ENCODE measurements around the gene ZIM2. TPM values are rescaled to one million over a fixed set of nuclear protein-coding genes. Genes with fewer than 3 reads are reported as not detected.
"Not testable (repeated sequence)": the region's sequence is repeated elsewhere in the genome, so short reads cannot be mapped to it uniquely, and the experiment has no call there.

The ZIM2 gene
- total and polyA plus RNA-seq, 2 of the 4 experiments (the other 2 are of a cell fraction): not detected

GRCh38 chr19:56856822-56857221, 16.3 kb upstream of the ZIM2 start:
- H2BK5ac ChIP-seq (ENCODE audit: low read depth, low read length, poor library complexity, severe bottlenecking): no peak overlapping the region
- in situ Hi-C loops (cut with MboI; ENCODE audit: low sequenced_read_pairs): no loop called here
- ChIA-PET CTCF (no interaction called here), POLR2A (ENCODE audit: unreplicated experiment) (no interaction called here)
- H3K9me1 ChIP-seq (ENCODE audit: insufficient read depth, low read length): no peaks in the 10 kb centered on the region
- H2BK15ac ChIP-seq (ENCODE audit: low read depth, low read length): no peak overlapping the region
- no peak overlapping the region for H3K18ac ChIP-seq (ENCODE audit: low read depth, low read length)
- intact Hi-C loops (cut with micrococcal nuclease): no loop called here
- no peak overlapping the region for H2BK20ac ChIP-seq (ENCODE audit: low read depth, low read length)
- no peak overlapping the region for H3K14ac ChIP-seq (replicated peaks; ENCODE audit: low read depth, low read length)
- no peak overlapping the region for H2BK120ac ChIP-seq (ENCODE audit: low read depth, low read length)
- dilution Hi-C loops (cut with HindIII; ENCODE audit: low sequenced_read_pairs, unreplicated experiment): no loop called here
- H3K79me1 ChIP-seq (ENCODE audit: low read depth in 1 of 2, low read length in 2 of 2): no peaks in the 10 kb centered on the region
- H3K9me3 ChIP-seq (ENCODE audit: control insufficient read depth, insufficient read depth, low read length): peaks cover 17% of the 10 kb centered on the region
- no peak overlapping the region for H2AK5ac ChIP-seq (ENCODE audit: low read depth, low read length)
- no peaks in the 10 kb centered on the region for H3K4me1 ChIP-seq (ENCODE audit: control insufficient read depth, insufficient read depth, low read length)
- H3K56ac ChIP-seq (ENCODE audit: extremely low read depth, insufficient read depth, low read length): no peak overlapping the region
- no peaks in the 10 kb centered on the region for H4K20me1 ChIP-seq (ENCODE audit: insufficient read depth, low read length)
- no peak overlapping the region for H3K4me3 ChIP-seq (ENCODE audit: insufficient read depth, low read depth, low read length)
- H3K36me3 ChIP-seq (ENCODE audit: control insufficient read depth, insufficient read depth, low read length): no peaks in the 10 kb centered on the region
- H4K5ac ChIP-seq (ENCODE audit: low read depth, low read length): no peak overlapping the region
- no peak overlapping the region for H3K9ac ChIP-seq (ENCODE audit: low read depth, low read length)
- no peaks in the 10 kb centered on the region for H3K27me3 ChIP-seq (ENCODE audit: control insufficient read depth, insufficient read depth, low read length)
- H3K4me2 ChIP-seq (ENCODE audit: low read depth, low read length): no peak overlapping the region
- BruUV-seq (replicated peaks): no TSS peak
- H3K4ac ChIP-seq (ENCODE audit: low read depth, low read length): no peak overlapping the region
- no peak for DNase-seq
- TF ChIP-seq RCOR1 (IDR thresholded peaks at IDR 0.05; ENCODE audit: insufficient replicate concordance, low read length) (no peak), MAFK (IDR thresholded peaks at IDR 0.05; ENCODE audit: low read depth, low read length) (no peak), CEBPB (IDR thresholded peaks at IDR 0.05; ENCODE audit: low read depth, low read length) (no peak)
- ATAC-seq (ENCODE audit: low read depth): no peak
- H4K91ac ChIP-seq (ENCODE audit: insufficient read depth, low read depth, low read length): no peak overlapping the region
- H4K8ac ChIP-seq (ENCODE audit: low read depth in 2 of 2, low read length in 2 of 2): no peak overlapping the region
- no peak overlapping the region for H2AK9ac ChIP-seq (replicated peaks; ENCODE audit: low read depth, low read length, poor library complexity)
- no peak overlapping the region for H2AFZ ChIP-seq (replicated peaks; ENCODE audit: low read length, poor library complexity)
- no CpG with 5 or more reads among the region's 3 CpGs for WGBS, 2 experiments (ENCODE audit: extremely low coverage in 2 of 2, insufficient read length in 1 of 2)
- no peak overlapping the region for H3K27ac ChIP-seq (ENCODE audit: insufficient read depth, low read length)
- H3K23ac ChIP-seq (ENCODE audit: low read depth, low read length): no peak overlapping the region

- H3K4ac ChIP-seq (ENCODE audit: low read depth, low read length); CTCF ChIA-PET; ATAC-seq (ENCODE audit: low read depth); H2BK20ac ChIP-seq (ENCODE audit: low read depth, low read length); H2AFZ ChIP-seq (replicated peaks; ENCODE audit: low read length, poor library complexity); H2AK5ac ChIP-seq (ENCODE audit: low read depth, low read length); H3K56ac ChIP-seq (ENCODE audit: extremely low read depth, insufficient read depth, low read length); H3K4me1 ChIP-seq (ENCODE audit: control insufficient read depth, insufficient read depth, low read length); H3K18ac ChIP-seq (ENCODE audit: low read depth, low read length); intact Hi-C loops (cut with micrococcal nuclease); H3K14ac ChIP-seq (replicated peaks; ENCODE audit: low read depth, low read length); H4K20me1 ChIP-seq (ENCODE audit: insufficient read depth, low read length); H3K27me3 ChIP-seq (ENCODE audit: control insufficient read depth, insufficient read depth, low read length); H2BK5ac ChIP-seq (ENCODE audit: low read depth, low read length, poor library complexity, severe bottlenecking); in situ Hi-C loops (cut with MboI; ENCODE audit: low sequenced_read_pairs); dilution Hi-C loops (cut with HindIII; ENCODE audit: low sequenced_read_pairs, unreplicated experiment); H3K36me3 ChIP-seq (ENCODE audit: control insufficient read depth, insufficient read depth, low read length); BruUV-seq (replicated peaks); H2BK15ac ChIP-seq (ENCODE audit: low read depth, low read length); H3K9me1 ChIP-seq (ENCODE audit: insufficient read depth, low read length); DNase-seq; H3K4me3 ChIP-seq (ENCODE audit: insufficient read depth, low read depth, low read length); H3K9ac ChIP-seq (ENCODE audit: low read depth, low read length); H3K79me1 ChIP-seq (ENCODE audit: low read depth in 1 of 2, low read length in 2 of 2); H4K5ac ChIP-seq (ENCODE audit: low read depth, low read length); H4K8ac ChIP-seq (ENCODE audit: low read depth in 2 of 2, low read length in 2 of 2); H3K23ac ChIP-seq (ENCODE audit: low read depth, low read length); H4K91ac ChIP-seq (ENCODE audit: insufficient read depth, low read depth, low read length); H3K4me2 ChIP-seq (ENCODE audit: low read depth, low read length); H2AK9ac ChIP-seq (replicated peaks; ENCODE audit: low read depth, low read length, poor library complexity); H3K27ac ChIP-seq (ENCODE audit: insufficient read depth, low read length); POLR2A ChIA-PET (ENCODE audit: unreplicated experiment); H2BK120ac ChIP-seq (ENCODE audit: low read depth, low read length): not testable (repeated sequence)
- peaks cover 16% of the 10 kb centered on the region for H3K9me3 ChIP-seq (ENCODE audit: control insufficient read depth, insufficient read depth, low read length)
- no CpG with 5 or more reads among the region's 2 CpGs for whole genome bisulfite sequencing, 2 experiments (ENCODE audit: extremely low coverage in 2 of 2, insufficient read length in 1 of 2)
Measured at GRCh38 chr19:56852361-56852760, 11.8 kb upstream of the ZIM2 start.

All from IMR-90 (cell line).